Measurements from ENCODE around the gene PRDX4.
A peak's percentile ranks its signal among the peaks of the same experiment; 100 is the strongest.

PRDX4 gene

GRCh38 chrX:23720117-23720677 is 52.9 kb downstream of the PRDX4 start:
- no peaks in the 10 kb centered on the region for H3K4me1 Mint-ChIP-seq

DNA sequence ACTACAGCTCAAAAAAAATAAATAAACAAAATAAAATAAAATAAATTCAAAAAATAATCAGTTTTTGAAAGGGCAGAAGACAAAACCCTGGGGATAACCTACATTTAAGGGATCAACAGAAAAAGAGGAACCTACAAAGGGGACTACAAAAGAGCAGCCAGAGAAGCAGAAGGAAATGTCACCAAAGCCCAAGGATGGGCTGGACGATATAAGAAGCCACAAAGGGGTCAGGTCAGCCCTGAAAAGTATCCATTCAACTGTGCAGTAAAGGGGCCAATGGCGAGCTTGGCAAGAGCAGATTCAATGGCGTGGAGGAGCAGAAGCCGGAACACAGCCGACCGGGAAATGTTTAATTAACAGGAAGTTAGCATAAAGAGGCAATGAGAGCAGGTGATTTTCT is 58.9 kb downstream of the PRDX4 start:
- Mint-ChIP-seq H3K9me3 (no peaks in the 10 kb centered on the region), H3K4me3 (no peak overlapping the region), H3K36me3 (ENCODE audit: low read depth) (peaks cover 53% of the 10 kb centered on the region), H3K27me3 (ENCODE audit: low read depth, poor library complexity) (peaks cover 9% of the 10 kb centered on the region), H3K4me1 (peaks cover 10% of the 10 kb centered on the region), H3K27ac (peak overlapping the region; percentile 26)
- TF ChIP-seq CTCF (IDR thresholded peaks at IDR 0.05), result no peak
- DNase-seq, result no peak

More at GRCh38 chrX:23720117-23720677, 52.9 kb downstream of the PRDX4 start:
- H3K27ac Mint-ChIP-seq, result no peak overlapping the region
- no peak for DNase-seq
- H3K4me3 Mint-ChIP-seq, result no peak overlapping the region
- H3K27me3 Mint-ChIP-seq (ENCODE audit: low read depth, poor library complexity), result peaks cover 5% of the 10 kb centered on the region
- H3K36me3 Mint-ChIP-seq (ENCODE audit: low read depth), result peaks cover 43% of the 10 kb centered on the region
- H3K9me3 Mint-ChIP-seq, result no peaks in the 10 kb centered on the region
- TF ChIP-seq CTCF (IDR thresholded peaks at IDR 0.05), result no peak

DNA sequence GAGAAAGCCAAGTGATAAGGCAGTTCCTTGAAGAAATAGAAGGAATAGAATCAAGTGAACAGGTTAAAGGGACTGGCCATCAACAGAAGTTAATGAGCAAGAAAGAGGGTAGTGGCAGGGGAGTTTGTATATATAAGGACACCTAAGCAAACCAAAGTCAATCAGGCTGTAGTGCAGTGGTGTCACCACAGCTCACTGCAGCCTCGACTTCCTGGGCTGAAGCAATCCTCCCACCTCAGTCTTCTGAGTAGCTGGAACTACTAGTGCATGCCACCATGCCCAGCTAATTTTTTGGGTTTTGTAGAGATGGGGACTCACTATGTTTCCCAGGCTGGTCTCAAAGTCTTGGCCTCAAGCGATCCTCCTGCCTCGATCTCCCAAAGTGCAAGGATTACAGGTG is 59.9 kb downstream of the PRDX4 start:
- no peak for DNase-seq
- H3K9me3 Mint-ChIP-seq, result no peaks in the 10 kb centered on the region
- TF ChIP-seq CTCF (IDR thresholded peaks at IDR 0.05), result no peak
- peaks cover 61% of the 10 kb centered on the region for H3K36me3 Mint-ChIP-seq (ENCODE audit: low read depth)
- peaks cover 9% of the 10 kb centered on the region for H3K27me3 Mint-ChIP-seq (ENCODE audit: low read depth, poor library complexity)
- peaks cover 15% of the 10 kb centered on the region for H3K4me1 Mint-ChIP-seq
- H3K27ac Mint-ChIP-seq, result peak overlapping the region; percentile 80
- no peak overlapping the region for H3K4me3 Mint-ChIP-seq

DNA sequence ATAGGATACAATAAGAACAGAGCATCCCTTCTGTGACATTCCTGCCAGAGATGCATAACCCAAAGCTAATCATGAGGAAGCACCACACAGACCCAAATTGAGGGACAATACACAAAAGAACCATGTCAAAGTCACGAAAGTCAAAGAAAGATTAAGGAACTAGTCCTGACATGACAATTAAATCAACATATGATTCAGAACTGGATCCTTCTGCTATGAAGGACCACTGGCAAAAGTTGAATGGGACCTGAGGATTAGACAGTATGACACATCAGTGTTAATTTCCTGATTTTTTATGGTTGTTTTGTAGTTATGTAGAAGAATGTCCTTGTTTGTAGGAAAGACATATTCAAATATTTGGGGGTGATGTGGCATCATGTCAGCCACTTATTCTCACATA is 61.9 kb downstream of the PRDX4 start:
- Mint-ChIP-seq H3K36me3 (ENCODE audit: low read depth) (peaks cover 59% of the 10 kb centered on the region), H3K27me3 (ENCODE audit: low read depth, poor library complexity) (peaks cover 7% of the 10 kb centered on the region), H3K4me1 (peaks cover 26% of the 10 kb centered on the region), H3K27ac (no peak overlapping the region), H3K9me3 (no peaks in the 10 kb centered on the region), H3K4me3 (no peak overlapping the region)
- TF ChIP-seq CTCF (IDR thresholded peaks at IDR 0.05), result no peak
- DNase-seq, result no peak

GRCh38 chrX:23731951-23732350 is 64.7 kb downstream of the PRDX4 start:
- no peak overlapping the region for H3K27ac Mint-ChIP-seq
- no peak overlapping the region for H3K4me3 Mint-ChIP-seq
- no peak for DNase-seq
- TF ChIP-seq CTCF (IDR thresholded peaks at IDR 0.05), result no peak
- peaks cover 19% of the 10 kb centered on the region for H3K4me1 Mint-ChIP-seq
- H3K9me3 Mint-ChIP-seq, result no peaks in the 10 kb centered on the region
- peaks cover 3% of the 10 kb centered on the region for H3K27me3 Mint-ChIP-seq (ENCODE audit: low read depth, poor library complexity)
- peaks cover 46% of the 10 kb centered on the region for H3K36me3 Mint-ChIP-seq (ENCODE audit: low read depth)

GRCh38 chrX:23732704-23733103 is 65.4 kb downstream of the PRDX4 start:
- peaks cover 16% of the 10 kb centered on the region for H3K4me1 Mint-ChIP-seq
- no peak for TF ChIP-seq CTCF (IDR thresholded peaks at IDR 0.05)
- H3K27ac Mint-ChIP-seq, result no peak overlapping the region
- H3K4me3 Mint-ChIP-seq, result no peak overlapping the region
- no peaks in the 10 kb centered on the region for H3K27me3 Mint-ChIP-seq (ENCODE audit: low read depth, poor library complexity)
- peaks cover 42% of the 10 kb centered on the region for H3K36me3 Mint-ChIP-seq (ENCODE audit: low read depth)
- DNase-seq, result no peak
- H3K9me3 Mint-ChIP-seq, result no peaks in the 10 kb centered on the region

All from nephron progenitor cell (in vitro differentiated cells).